Measurements from ENCODE around the gene LILRA5. TPM values are rescaled to one million over a fixed set of nuclear protein-coding genes. Genes with fewer than 3 reads are reported as not detected.
"Not testable (repeated sequence)": the region's sequence is repeated elsewhere in the genome, so short reads cannot be mapped to it uniquely, and the experiment has no call there.

LILRA5 gene
- total RNA-seq, 1 experiment from 2014 or later = not detected

DNA sequence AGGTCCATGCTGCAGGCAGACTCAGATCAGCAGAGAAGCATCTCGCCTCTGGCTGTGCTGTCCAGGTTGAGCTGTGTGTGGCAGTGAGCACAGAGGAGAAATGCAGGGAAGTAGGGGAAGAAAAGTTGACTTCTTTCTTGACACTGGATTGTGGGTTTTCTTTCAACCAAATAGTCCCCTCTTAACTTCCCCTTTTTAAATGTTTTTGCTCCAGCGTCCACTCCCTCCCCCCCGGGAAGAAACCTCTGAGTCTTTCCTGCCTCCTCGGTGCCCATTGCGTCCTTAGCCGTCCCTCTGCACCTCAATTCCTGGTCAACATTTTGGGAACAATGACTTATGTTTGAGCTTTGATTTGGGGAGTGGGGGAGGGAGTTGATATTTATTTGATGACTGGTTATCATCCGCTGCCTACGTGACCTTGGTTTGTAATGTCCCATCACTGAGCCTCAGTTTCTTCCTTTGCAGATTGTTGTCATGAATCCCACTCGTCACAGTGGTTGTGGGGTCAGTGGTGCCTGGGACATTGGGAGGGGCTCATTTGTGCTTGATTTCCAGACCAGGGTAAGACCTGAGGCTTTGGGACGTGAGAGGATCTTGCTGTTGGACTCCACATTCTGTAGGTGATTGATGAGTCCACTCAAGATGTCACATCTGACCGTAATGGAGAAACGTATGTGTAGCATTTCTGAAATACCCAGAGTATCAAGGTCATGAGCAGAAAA, 31.8 kb downstream of the LILRA5 start, which contains the start of gene LILRB2:
LILRB2 (minus strand) TSS at position 104 of the 722 bp plus-strand sequence. CDS start 614 bp downstream, outside the sequence.
- Histone ChIP-seq H4K20me1 (ENCODE audit: insufficient read depth) (no peaks in the 10 kb centered on the region), H3K4me3 (no peak within 1 kb of the TSS), H2AFZ (no peak within 1 kb of the TSS), H3K4me1 (replicated peaks; ENCODE audit: insufficient read depth) (no peaks in the 10 kb centered on the region), H3F3A (ENCODE audit: insufficient read depth, low read depth) (no peaks in the 10 kb centered on the region), H3K79me2 (ENCODE audit: low read depth) (no peaks in the 10 kb centered on the region), H3K36me3 (ENCODE audit: low read depth) (no peaks in the 10 kb centered on the region), H3K9me3 (ENCODE audit: insufficient read depth, low read depth) (no peaks in the 10 kb centered on the region), H3K27me3 (ENCODE audit: insufficient read depth, low read depth) (peaks cover 94% of the 10 kb centered on the region), H3K4me2 (no peak within 1 kb of the TSS), H3K9me2 (ENCODE audit: insufficient read depth) (no peaks in the 10 kb centered on the region), H3K27ac (no peak within 1 kb of the TSS)
- BruUV-seq (replicated peaks) = no TSS peak
- ChIA-PET CTCF (no interaction called here), POLR2A (ENCODE audit: unreplicated experiment) (no interaction called here)
- TF ChIP-seq EZH2 (IDR thresholded peaks at IDR 0.05; ENCODE audit: low read depth) = no peak
- no peak for TF ChIP-seq CTCF (conservative IDR thresholded peaks at IDR 0.05)
- no peak for DNase-seq
- intact Hi-C loops (cut with micrococcal nuclease; ENCODE audit: unreplicated experiment) = no loop called here

DNA sequence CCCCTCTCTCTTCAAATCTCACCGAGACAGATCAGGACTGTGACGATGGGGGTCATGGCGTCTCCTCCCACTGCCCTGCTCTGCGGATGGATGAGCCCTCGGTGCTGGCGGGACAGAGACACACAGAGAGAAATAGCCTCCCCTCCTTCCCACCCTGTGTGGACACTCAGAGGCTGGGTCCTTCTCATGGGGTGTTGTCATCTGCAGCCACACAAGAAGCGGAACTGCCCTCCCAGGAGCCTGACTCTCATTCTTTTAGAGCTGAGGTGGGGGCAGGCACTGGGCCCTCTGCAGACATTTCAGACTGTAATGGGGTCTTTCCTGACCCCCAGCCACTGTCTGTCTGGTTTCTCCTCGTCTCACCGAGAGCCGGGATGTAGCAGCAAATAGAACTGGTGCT, 32.5 kb downstream of the LILRA5 start:
- BruUV-seq (replicated peaks); H3K4me3 ChIP-seq; DNase-seq; H3K4me2 ChIP-seq; H2AFZ ChIP-seq; POLR2A ChIA-PET (ENCODE audit: unreplicated experiment); H4K20me1 ChIP-seq (ENCODE audit: insufficient read depth); H3K36me3 ChIP-seq (ENCODE audit: low read depth); H3K27ac ChIP-seq; H3K9me2 ChIP-seq (ENCODE audit: insufficient read depth); H3F3A ChIP-seq (ENCODE audit: insufficient read depth, low read depth); H3K4me1 ChIP-seq (replicated peaks; ENCODE audit: insufficient read depth); H3K79me2 ChIP-seq (ENCODE audit: low read depth); intact Hi-C loops (cut with micrococcal nuclease; ENCODE audit: unreplicated experiment); H3K9me3 ChIP-seq (ENCODE audit: insufficient read depth, low read depth); CTCF ChIA-PET: not testable (repeated sequence)
- peaks cover 97% of the 10 kb centered on the region for H3K27me3 ChIP-seq (ENCODE audit: insufficient read depth, low read depth)

DNA sequence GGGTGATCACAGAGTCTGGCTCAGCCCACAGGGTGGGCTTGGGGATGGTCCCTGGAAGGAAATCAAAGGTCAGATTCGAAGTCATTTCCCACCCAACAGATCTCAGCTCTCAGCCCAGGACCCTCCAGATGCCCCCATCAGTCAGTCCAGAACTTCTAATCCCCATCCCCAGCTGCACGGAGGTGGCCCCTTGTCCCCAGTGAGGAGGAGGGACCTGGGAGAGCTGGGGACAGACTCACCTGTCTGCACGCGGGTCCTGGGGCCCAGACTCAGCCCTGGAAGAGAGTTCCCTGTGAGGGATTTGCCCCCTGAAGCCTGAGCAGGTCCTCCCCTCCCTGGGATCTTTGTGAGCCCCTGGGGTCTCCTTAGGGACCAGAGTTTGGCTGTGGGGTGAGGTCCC, 32.9 kb downstream of the LILRA5 start:
- POLR2A ChIA-PET (ENCODE audit: unreplicated experiment); H4K20me1 ChIP-seq (ENCODE audit: insufficient read depth); BruUV-seq (replicated peaks); DNase-seq; H3K36me3 ChIP-seq (ENCODE audit: low read depth); intact Hi-C loops (cut with micrococcal nuclease; ENCODE audit: unreplicated experiment); H3K4me1 ChIP-seq (replicated peaks; ENCODE audit: insufficient read depth); H3K27ac ChIP-seq; H2AFZ ChIP-seq; H3K79me2 ChIP-seq (ENCODE audit: low read depth); CTCF ChIA-PET; H3F3A ChIP-seq (ENCODE audit: insufficient read depth, low read depth); H3K9me3 ChIP-seq (ENCODE audit: insufficient read depth, low read depth); H3K4me3 ChIP-seq; H3K4me2 ChIP-seq; H3K9me2 ChIP-seq (ENCODE audit: insufficient read depth): not testable (repeated sequence)
- peaks cover 99% of the 10 kb centered on the region for H3K27me3 ChIP-seq (ENCODE audit: insufficient read depth, low read depth)

DNA sequence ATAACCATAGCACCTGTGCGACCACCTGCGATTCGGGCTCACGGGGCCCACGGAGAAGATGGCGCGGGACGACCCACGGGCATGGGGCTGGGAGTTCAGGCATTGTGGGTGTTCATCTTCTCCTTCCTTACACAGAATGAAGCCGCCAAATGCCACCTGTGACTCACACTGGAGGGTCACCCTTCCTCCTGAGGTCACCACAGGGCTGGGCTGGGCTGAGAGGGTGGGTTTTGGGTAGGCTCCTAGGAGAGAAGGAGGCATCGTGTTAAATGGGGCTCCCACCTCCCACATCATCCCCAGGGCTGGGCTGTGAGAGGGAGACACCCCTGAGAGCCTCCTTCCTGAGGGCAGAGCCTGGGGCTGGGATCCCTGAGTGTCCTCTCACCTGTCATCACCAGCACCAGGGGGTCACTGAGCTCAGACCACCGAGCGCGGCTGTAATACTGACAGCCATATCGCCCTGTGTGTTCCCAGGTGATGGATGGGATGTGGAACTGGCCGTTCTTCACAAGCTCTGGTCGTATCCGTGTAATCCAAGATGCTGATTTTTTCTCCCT, 33.5 kb downstream of the LILRA5 start:
- no peaks in the 10 kb centered on the region for H3K4me1 ChIP-seq (replicated peaks; ENCODE audit: insufficient read depth)
- H3K27me3 ChIP-seq (ENCODE audit: insufficient read depth, low read depth) = peaks cover 99% of the 10 kb centered on the region
- POLR2A ChIA-PET (ENCODE audit: unreplicated experiment) = no interaction called here
- no peaks in the 10 kb centered on the region for H4K20me1 ChIP-seq (ENCODE audit: insufficient read depth)
- H3K9me2 ChIP-seq (ENCODE audit: insufficient read depth) = no peaks in the 10 kb centered on the region
- intact Hi-C loops (cut with micrococcal nuclease; ENCODE audit: unreplicated experiment) = no loop called here
- TF ChIP-seq CTCF (conservative IDR thresholded peaks at IDR 0.05) (no peak), EZH2 (IDR thresholded peaks at IDR 0.05; ENCODE audit: low read depth) (no peak)
- CTCF ChIA-PET = interaction anchor here (0.6 kb wide), 1 partner anchor 14 kb away, joined by 3 read pairs; no protein-coding TSS in a partner anchor
- H3K79me2 ChIP-seq (ENCODE audit: low read depth) = no peaks in the 10 kb centered on the region
- H3K4me3 ChIP-seq = no peak overlapping the region
- H3K36me3 ChIP-seq (ENCODE audit: low read depth) = no peaks in the 10 kb centered on the region
- BruUV-seq (replicated peaks) = no TSS peak
- H3K27ac ChIP-seq = no peak overlapping the region
- no peaks in the 10 kb centered on the region for H3K9me3 ChIP-seq (ENCODE audit: insufficient read depth, low read depth)
- H3K4me2 ChIP-seq = no peak overlapping the region
- no peaks in the 10 kb centered on the region for H3F3A ChIP-seq (ENCODE audit: insufficient read depth, low read depth)
- no peak for DNase-seq
- no peak overlapping the region for H2AFZ ChIP-seq

DNA sequence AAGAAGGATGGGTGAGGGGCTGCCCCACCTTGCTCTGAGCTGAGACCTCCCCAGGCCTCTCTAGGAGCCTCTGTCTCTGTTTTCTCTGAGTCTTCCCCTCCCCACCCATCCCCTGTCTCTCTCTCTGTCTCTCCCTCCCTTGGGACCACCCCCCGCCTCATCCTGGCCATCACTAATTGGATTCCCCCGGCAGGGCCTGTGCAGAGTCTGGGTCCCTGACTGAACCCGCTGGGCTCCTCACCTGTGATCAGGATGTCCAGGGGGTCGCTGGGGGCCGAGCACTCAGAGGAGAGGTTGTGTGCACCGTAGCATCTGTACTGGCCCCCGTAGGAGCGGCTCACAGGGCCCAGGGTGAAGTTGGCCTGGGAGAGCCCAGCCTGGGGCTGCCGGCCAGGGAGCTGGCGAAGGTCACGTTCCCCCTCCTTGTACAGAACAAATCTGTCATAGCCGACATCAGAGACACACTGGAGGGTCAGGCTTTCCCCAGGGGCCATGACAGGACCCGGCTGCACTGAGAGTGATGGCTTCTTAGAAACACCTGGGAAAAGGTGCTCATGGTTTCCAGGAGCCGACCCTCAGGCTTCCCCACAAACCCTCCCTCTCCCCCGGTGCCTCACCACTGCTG, 34.3 kb downstream of the LILRA5 start:
- H4K20me1 ChIP-seq (ENCODE audit: insufficient read depth); intact Hi-C loops (cut with micrococcal nuclease; ENCODE audit: unreplicated experiment); H3K4me3 ChIP-seq; POLR2A ChIA-PET (ENCODE audit: unreplicated experiment); CTCF ChIA-PET; H3K4me1 ChIP-seq (replicated peaks; ENCODE audit: insufficient read depth); H3K9me3 ChIP-seq (ENCODE audit: insufficient read depth, low read depth); H3K36me3 ChIP-seq (ENCODE audit: low read depth); H3K79me2 ChIP-seq (ENCODE audit: low read depth); H2AFZ ChIP-seq; H3K27ac ChIP-seq; BruUV-seq (replicated peaks); DNase-seq; H3K9me2 ChIP-seq (ENCODE audit: insufficient read depth); H3F3A ChIP-seq (ENCODE audit: insufficient read depth, low read depth); H3K4me2 ChIP-seq: not testable (repeated sequence)
- H3K27me3 ChIP-seq (ENCODE audit: insufficient read depth, low read depth) = peaks cover 99% of the 10 kb centered on the region

DNA sequence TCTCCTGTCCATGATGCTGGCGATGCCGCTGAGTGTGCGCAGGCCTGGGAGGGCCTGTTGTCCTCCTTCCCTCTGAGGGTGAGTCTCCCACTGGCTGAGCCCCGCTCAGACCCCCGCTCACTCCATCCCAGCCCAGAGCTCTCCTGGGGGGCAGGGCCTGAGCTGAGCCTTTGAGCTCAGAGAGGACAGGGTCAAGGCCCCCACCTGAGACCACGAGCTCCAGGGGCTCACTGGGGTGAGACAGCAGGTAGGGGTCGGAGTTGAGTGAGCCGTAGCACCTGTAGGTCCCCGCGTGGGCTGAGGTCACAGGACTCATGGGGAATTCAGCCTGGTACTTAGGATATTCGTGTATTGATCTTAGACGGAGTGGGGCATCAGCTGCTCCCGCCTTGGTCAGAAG, 34.9 kb downstream of the LILRA5 start:
- H3K4me1 ChIP-seq (replicated peaks; ENCODE audit: insufficient read depth); BruUV-seq (replicated peaks); H3K36me3 ChIP-seq (ENCODE audit: low read depth); H3K79me2 ChIP-seq (ENCODE audit: low read depth); H3K4me2 ChIP-seq; H2AFZ ChIP-seq; H3K9me2 ChIP-seq (ENCODE audit: insufficient read depth); H4K20me1 ChIP-seq (ENCODE audit: insufficient read depth); POLR2A ChIA-PET (ENCODE audit: unreplicated experiment); H3K27ac ChIP-seq; intact Hi-C loops (cut with micrococcal nuclease; ENCODE audit: unreplicated experiment); H3F3A ChIP-seq (ENCODE audit: insufficient read depth, low read depth); H3K4me3 ChIP-seq; CTCF ChIA-PET; H3K9me3 ChIP-seq (ENCODE audit: insufficient read depth, low read depth); DNase-seq: not testable (repeated sequence)
- peaks cover 99% of the 10 kb centered on the region for H3K27me3 ChIP-seq (ENCODE audit: insufficient read depth, low read depth)

Measured in PC-9 (cell line).